H9 (cell line): ENCODE measurements around the gene YY1. TPM values are rescaled to one million over a fixed set of nuclear protein-coding genes. Genes with fewer than 3 reads are reported as not detected.

Experiments
- DNase-seq: peaks from one replicate; pipeline ENCODE4 v3.0.0-alpha.2; 2017
- H2AFZ ChIP-seq: one replicate; pipeline ENCODE4 v1.6.1; 2013; ENCODE audit warnings: mild to moderate bottlenecking, low read length, control low read depth, moderate library complexity
- H2AK5ac ChIP-seq: 2 replicates; pipeline ENCODE4 v1.6.1; 2013; ENCODE audit warnings: low read length, control low read depth, mixed read lengths; ENCODE audit not compliant: insufficient read length
- H2BK120ac ChIP-seq: one replicate; pipeline ENCODE4 v1.6.1; 2013; ENCODE audit warnings: low read depth, mild to moderate bottlenecking, low read length, control low read depth, inconsistent platforms; ENCODE audit not compliant: poor library complexity, severe bottlenecking
- H2BK12ac ChIP-seq: 2 replicates; pipeline ENCODE4 v1.6.1; 2013; ENCODE audit warnings: low read length, control low read depth, mixed read lengths, low read depth; ENCODE audit not compliant: insufficient read length
- H2BK15ac ChIP-seq: 2 replicates; pipeline ENCODE4 v1.6.1; 2013; ENCODE audit warnings: low read depth, low read length, control low read depth
- H2BK20ac ChIP-seq: one replicate; pipeline ENCODE4 v1.6.1; 2013; ENCODE audit warnings: low read depth, mild to moderate bottlenecking, low read length, control low read depth, inconsistent platforms; ENCODE audit not compliant: poor library complexity, severe bottlenecking
- H2BK5ac ChIP-seq: 2 replicates; pipeline ENCODE4 v1.6.1; 2013; ENCODE audit warnings: low read length, control low read depth, mixed read lengths; ENCODE audit not compliant: insufficient read length
- H3K14ac ChIP-seq: 2 replicates; pipeline ENCODE4 v1.6.1; 2013; ENCODE audit warnings: low read length, control low read depth; ENCODE audit not compliant: insufficient read depth
- H3K18ac ChIP-seq: 2 replicates; pipeline ENCODE4 v1.6.1; 2013; ENCODE audit warnings: low read depth, mild to moderate bottlenecking, mixed read lengths, low read length, control low read depth; ENCODE audit not compliant: insufficient read length
- H3K23ac ChIP-seq: 2 replicates; pipeline ENCODE4 v1.6.1; 2013; ENCODE audit warnings: low read length, control low read depth, mixed read lengths, low read depth; ENCODE audit not compliant: insufficient read length
- H3K23me2 ChIP-seq: 2 replicates; pipeline ENCODE4 v1.6.1; 2013; ENCODE audit warnings: low read depth, mild to moderate bottlenecking, mixed read lengths, low read length, control low read depth; ENCODE audit not compliant: insufficient read length, poor library complexity, severe bottlenecking
- H3K27ac ChIP-seq: 2 replicates; pipeline ENCODE4 v1.5.1; 2013; ENCODE audit warnings: low read length, control low read depth, mixed read lengths, low read depth; ENCODE audit not compliant: insufficient read length
- H3K27me3 ChIP-seq: 2 replicates; pipeline ENCODE4 v1.6.1; 2013; ENCODE audit warnings: low read length, control low read depth, inconsistent platforms; ENCODE audit not compliant: insufficient read depth
- H3K4ac ChIP-seq: 2 replicates; pipeline ENCODE4 v1.6.1; 2013; ENCODE audit warnings: low read depth, mild to moderate bottlenecking, control low read depth, inconsistent platforms, low read length, moderate library complexity
- H3K4me1 ChIP-seq: 2 replicates; pipeline ENCODE4 v1.6.1; 2013; ENCODE audit warnings: low read length, control low read depth, inconsistent platforms; ENCODE audit not compliant: insufficient read depth
- H3K4me2 ChIP-seq: 2 replicates; pipeline ENCODE4 v1.6.1; 2013; ENCODE audit warnings: low read length, control low read depth, mixed read lengths; ENCODE audit not compliant: insufficient read length, insufficient read depth
- H3K56ac ChIP-seq: 2 replicates; pipeline ENCODE4 v1.6.1; 2013; ENCODE audit warnings: low read depth, mild to moderate bottlenecking, mixed read lengths, low read length, control low read depth; ENCODE audit not compliant: insufficient read length
- H3K79me1 ChIP-seq: 2 replicates; pipeline ENCODE4 v1.6.1; 2013; ENCODE audit warnings: low read depth, mild to moderate bottlenecking, moderate library complexity, low read length, control low read depth, inconsistent platforms; ENCODE audit not compliant: insufficient read depth, poor library complexity, severe bottlenecking
- H3K79me2 ChIP-seq: 2 replicates; pipeline ENCODE4 v1.6.1; 2013; ENCODE audit warnings: low read length, control low read depth, inconsistent platforms; ENCODE audit not compliant: insufficient read depth
- H3K9ac ChIP-seq: 2 replicates; pipeline ENCODE4 v1.6.1; 2013; ENCODE audit warnings: low read length, control low read depth, mixed read lengths; ENCODE audit not compliant: insufficient read length; ENCODE audit errors: extremely low read depth
- H3K9me3 ChIP-seq: one replicate; pipeline ENCODE4 v1.6.1; 2013; ENCODE audit warnings: low read depth, low read length, inconsistent platforms; ENCODE audit not compliant: control insufficient read depth
- H3T11ph ChIP-seq: one replicate; pipeline ENCODE4 v1.6.1; 2013; ENCODE audit warnings: mild to moderate bottlenecking, low read length, control low read depth, inconsistent platforms
- H4K20me1 ChIP-seq: one replicate; pipeline ENCODE4 v1.6.1; 2013; ENCODE audit not compliant: control insufficient read depth, insufficient read length, insufficient read depth
- H4K5ac ChIP-seq: 2 replicates; pipeline ENCODE4 v1.6.1; 2013; ENCODE audit warnings: low read depth, mild to moderate bottlenecking, mixed read lengths, low read length, control low read depth; ENCODE audit not compliant: insufficient read length
- H4K8ac ChIP-seq: replicated peaks from 2 replicates; pipeline ENCODE4 v1.6.1; 2013; ENCODE audit warnings: low read length, control low read depth, mixed read lengths, low read depth; ENCODE audit not compliant: insufficient read length
- H4K91ac ChIP-seq: 2 replicates; pipeline ENCODE4 v1.6.1; 2013; ENCODE audit warnings: low read depth, mild to moderate bottlenecking, moderate library complexity, mixed read lengths, low read length, control low read depth; ENCODE audit not compliant: insufficient read length
- H3K27ac Mint-ChIP-seq, 3 experiments: 2 replicates in 2 of 3; 3 replicates in 1 of 3; pipeline ENCODE4 v1.8.0; 2020 to 2021; ENCODE audit warnings: mixed read lengths in 3 of 3, mild to moderate bottlenecking in 1 of 3, moderate library complexity in 1 of 3
- H3K27me3 Mint-ChIP-seq: 2 replicates; pipeline ENCODE4 v1.8.0; 2021; ENCODE audit warnings: low read depth, mild to moderate bottlenecking, moderate library complexity, mixed read lengths
- H3K36me3 Mint-ChIP-seq, 3 experiments: 2 replicates in 2 of 3; 3 replicates in 1 of 3; pipeline ENCODE4 v1.8.0; 2020 to 2021; ENCODE audit warnings: low read depth in 3 of 3, mixed read lengths in 3 of 3; ENCODE audit not compliant: insufficient read depth in 1 of 3
- H3K4me1 Mint-ChIP-seq, 2 experiments: 2 replicates each; pipeline ENCODE4 v1.8.0; 2020; ENCODE audit warnings: mixed read lengths in 2 of 2
- H3K4me3 Mint-ChIP-seq, 2 experiments: 2 replicates in 1 of 2; 3 replicates in 1 of 2; pipeline ENCODE4 v1.8.0; 2020 to 2021; ENCODE audit warnings: mild to moderate bottlenecking in 2 of 2, mixed read lengths in 2 of 2, moderate library complexity in 1 of 2
- H3K9me3 Mint-ChIP-seq, 2 experiments: 2 replicates in 1 of 2; 3 replicates in 1 of 2; pipeline ENCODE4 v1.8.0; 2020; ENCODE audit warnings: mild to moderate bottlenecking in 2 of 2, mixed read lengths in 2 of 2, moderate library complexity in 1 of 2
- WGBS: extraction: QIAGEN DNeasy Blood & Tissue Kit; methylation state at CpG from one replicate; pipeline ENCODE4 v1.1.7; 2013; ENCODE audit warnings: missing lambda C conversion rate, low lambda C conversion rate, mixed read lengths; ENCODE audit not compliant: insufficient read length; ENCODE audit errors: extremely low coverage; 5-methylcytosine and 5-hydroxymethylcytosine counted together
- total RNA-seq: library from RNA; stranded (reverse); gene quantifications from 2 replicates; pipeline ENCODE4 v1.2.1, GENCODE V29; 2021
- TF ChIP-seq, protein P1 (sequence below): fragments of 200-600 bp; sonication (generic); conservative IDR thresholded peaks from 3 replicates; pipeline ENCODE4 v1.8.0; 2021; ENCODE audit warnings: antibody characterized with exemption, mild to moderate bottlenecking

YY1 gene
- total RNA-seq, 1 experiment from 2014 or later, result 103 TPM

DNA sequence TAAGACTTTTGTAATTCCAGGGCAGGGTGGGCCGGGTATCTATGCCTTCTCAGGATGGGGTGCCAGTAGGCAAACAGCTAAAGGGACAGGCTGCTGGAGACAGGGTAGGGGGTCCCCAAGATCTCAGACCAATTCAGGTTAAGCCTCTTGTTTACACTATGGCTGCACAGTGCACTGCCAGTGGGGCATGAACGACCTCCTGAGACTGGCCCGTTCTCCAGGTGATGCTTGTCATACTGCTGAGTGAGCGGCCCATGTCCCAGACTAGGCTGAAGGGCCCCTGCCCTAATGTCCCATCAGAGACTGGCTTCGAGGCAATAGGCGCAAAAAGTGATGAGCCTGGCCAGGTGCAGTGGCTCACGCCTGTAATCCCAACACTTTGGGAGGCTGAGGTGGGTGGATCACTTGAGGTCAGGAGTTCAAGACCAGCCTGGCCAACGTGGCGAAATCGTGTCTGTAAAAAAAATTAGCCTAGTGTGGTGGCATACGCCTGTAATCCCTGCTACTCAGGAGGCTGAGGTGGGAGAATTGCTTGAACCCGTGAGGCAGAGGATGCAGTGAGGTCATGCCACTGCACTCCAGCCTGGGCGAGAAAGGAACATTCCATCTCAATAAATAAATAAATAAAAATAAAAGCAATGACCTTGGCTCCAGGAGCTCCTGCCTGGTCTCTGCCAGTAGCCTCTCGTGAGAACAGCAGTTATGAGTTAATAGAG, 54.7 kb downstream of the YY1 start:
- no peak overlapping the region for H2BK5ac ChIP-seq
- no peak overlapping the region for H2BK12ac ChIP-seq
- no peaks in the 10 kb centered on the region for H3K79me2 ChIP-seq
- Mint-ChIP-seq H3K27me3 (no peaks in the 10 kb centered on the region), H3K36me3 (peaks cover 17 to 69% (median 69%) of the 10 kb centered on the region in 3 experiments; a peak in 6 of 7 replicates), H3K9me3 (no peaks in the 10 kb centered on the region), H3K4me1 (peaks cover 7 to 15% of the 10 kb centered on the region in 2 experiments), H3K4me3 (no peak overlapping the region), H3K27ac (no peak overlapping the region; a peak in 2 of 7 replicates)
- no peak overlapping the region for H3K4ac ChIP-seq
- TF ChIP-seq, protein P1, sequence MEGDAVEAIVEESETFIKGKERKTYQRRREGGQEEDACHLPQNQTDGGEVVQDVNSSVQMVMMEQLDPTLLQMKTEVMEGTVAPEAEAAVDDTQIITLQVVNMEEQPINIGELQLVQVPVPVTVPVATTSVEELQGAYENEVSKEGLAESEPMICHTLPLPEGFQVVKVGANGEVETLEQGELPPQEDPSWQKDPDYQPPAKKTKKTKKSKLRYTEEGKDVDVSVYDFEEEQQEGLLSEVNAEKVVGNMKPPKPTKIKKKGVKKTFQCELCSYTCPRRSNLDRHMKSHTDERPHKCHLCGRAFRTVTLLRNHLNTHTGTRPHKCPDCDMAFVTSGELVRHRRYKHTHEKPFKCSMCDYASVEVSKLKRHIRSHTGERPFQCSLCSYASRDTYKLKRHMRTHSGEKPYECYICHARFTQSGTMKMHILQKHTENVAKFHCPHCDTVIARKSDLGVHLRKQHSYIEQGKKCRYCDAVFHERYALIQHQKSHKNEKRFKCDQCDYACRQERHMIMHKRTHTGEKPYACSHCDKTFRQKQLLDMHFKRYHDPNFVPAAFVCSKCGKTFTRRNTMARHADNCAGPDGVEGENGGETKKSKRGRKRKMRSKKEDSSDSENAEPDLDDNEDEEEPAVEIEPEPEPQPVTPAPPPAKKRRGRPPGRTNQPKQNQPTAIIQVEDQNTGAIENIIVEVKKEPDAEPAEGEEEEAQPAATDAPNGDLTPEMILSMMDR, result no peak
- H2BK120ac ChIP-seq, result no peak overlapping the region
- H2BK15ac ChIP-seq, result no peak overlapping the region
- no peak overlapping the region for H2AFZ ChIP-seq
- no peak overlapping the region for H3K27ac ChIP-seq
- H3T11ph ChIP-seq, result no peak overlapping the region
- peaks cover 2% of the 10 kb centered on the region for H3K79me1 ChIP-seq
- H3K4me1 ChIP-seq, result no peaks in the 10 kb centered on the region
- H3K23me2 ChIP-seq, result no peaks in the 10 kb centered on the region
- H3K9ac ChIP-seq, result no peak overlapping the region
- H4K20me1 ChIP-seq, result no peaks in the 10 kb centered on the region
- H2AK5ac ChIP-seq, result no peak overlapping the region
- no peak overlapping the region for H3K18ac ChIP-seq
- H4K8ac ChIP-seq, result no peak overlapping the region
- DNase-seq, result no peak
- H3K27me3 ChIP-seq, result no peaks in the 10 kb centered on the region
- no peak overlapping the region for H4K5ac ChIP-seq
- H3K4me2 ChIP-seq, result no peak overlapping the region
- H4K91ac ChIP-seq, result no peak overlapping the region
- no CpG with 5 or more reads among the region's 14 CpGs for WGBS
- no peaks in the 10 kb centered on the region for H3K9me3 ChIP-seq
- no peak overlapping the region for H3K23ac ChIP-seq
- H3K14ac ChIP-seq, result no peak overlapping the region
- H2BK20ac ChIP-seq, result no peak overlapping the region
- no peak overlapping the region for H3K56ac ChIP-seq
